Pancreas (tissue), 8 donors: ENCODE results near the gene RPRD1A. TPM values are rescaled to one million over a fixed set of nuclear protein-coding genes. Genes with fewer than 3 reads are reported as not detected.

ENCODE experiments used
- polyA plus RNA-seq, 2 donors: library from polyadenylated mRNA; stranded (reverse); fragments of 200-250 nt; gene quantifications; one replicate each; pipeline ENCODE4 v1.2.3, GENCODE V29; 2013
- total RNA-seq, 6 donors: library from RNA; stranded (reverse); fragmentation: NEBNext Ultra II Directional in 4 of 6; extraction: Animal tissue kit (Norgen Biotek cat#: 25700) in 4 of 6; gene quantifications; one replicate each; pipeline versions ENCODE4 v1.2.1 to v1.2.4, GENCODE V29; 2021 to 2023
- donor health status: healthy with polysubstance abuse.
- donor health status: DM: no; HTN: no; CAD: no; lungs with moderate emphysema.
- donor health status: DM: no; HTN: no; CAD: no.
- donor health status: Bipolar disorder and iron deficiency.
- donor health status: DM: yes; HTN: yes; CAD: no.
- donor health status: DM: no; HTN: no; CAD: no.
- donor health status: DM: no; HTN: no; CAD: no.
- donor health status: DM: yes; HTN: yes; CAD: no.

The RPRD1A gene
- total and polyA plus RNA-seq, 8 donors: 14.0 to 30.9 (median 21.9) TPM

Other genes starting within 250 kb of the RPRD1A start
- gene SLC39A6, start 61.8 kb upstream of the RPRD1A start, total RNA-seq: 10 to 100 TPM; 12.1 to 24.5 (median 17.2) TPM
- gene SLC39A6, start 61.8 kb upstream of the RPRD1A start, polyA plus RNA-seq: 10 to 100 TPM in 1 of 2 donors, 1 to 10 TPM in 1; 2.9 to 18.2 TPM
- gene ELP2, start 62.3 kb upstream of the RPRD1A start, total RNA-seq: 10 to 100 TPM; 35.1 to 56.3 (median 46.0) TPM
- 10 to 100 TPM; 53.8 to 73.3 TPM for gene ELP2, start 62.3 kb upstream of the RPRD1A start, polyA plus RNA-seq
- gene MOCOS, start 119.9 kb upstream of the RPRD1A start, total RNA-seq: 1 to 10 TPM in 3 of 6 donors, under 1 TPM in 3; 0.75 to 1.6 (median 1.1) TPM
- under 1 TPM; 0.49 to 0.87 TPM for gene MOCOS, start 119.9 kb upstream of the RPRD1A start, polyA plus RNA-seq
- 1 to 10 TPM in 2 of 6 donors, under 1 TPM in 4; 0.25 to 4.3 (median 0.76) TPM for gene FHOD3, start 230.2 kb upstream of the RPRD1A start, total RNA-seq
- 1 to 10 TPM; 1.6 to 1.7 TPM for gene FHOD3, start 230.2 kb upstream of the RPRD1A start, polyA plus RNA-seq